WTC11 (cell line): ENCODE data around the gene NOSTRIN. TPM values are rescaled to one million over a fixed set of nuclear protein-coding genes. Genes with fewer than 3 reads are reported as not detected.

Experiments
- ATAC-seq: fragments of 200-7000 bp; cut with Tn5 transposase; 2 replicates; pipeline ENCODE4 v1.10.0; 2021; ENCODE audit warnings: mild to moderate bottlenecking, moderate library complexity
- CTCF ChIA-PET: fragments of 300-600 bp; sonication (Branson Sonifier 250); formaldehyde crosslinking; loops from one replicate; lab custom pipeline; 2021; ENCODE audit warnings: antibody characterized with exemption; lab: Charles Lee
- POLR2A ChIA-PET: fragments of 350-600 bp; sonication (Branson Sonifier 250); formaldehyde crosslinking; loops from one replicate; lab custom pipeline; 2021; ENCODE audit warnings: antibody characterized with exemption; lab: Charles Lee
- DNase-seq: peaks from one replicate; pipeline ENCODE4 v3.0.0; 2021; ENCODE audit warnings: low spot score
- H3K27ac Mint-ChIP-seq: 2 replicates; pipeline ENCODE4 v1.8.0; 2021; ENCODE audit warnings: mixed read lengths
- H3K27me3 Mint-ChIP-seq: 2 replicates; pipeline ENCODE4 v1.8.0; 2021; ENCODE audit warnings: low read depth, mild to moderate bottlenecking, moderate library complexity, mixed read lengths
- H3K36me3 Mint-ChIP-seq: 2 replicates; pipeline ENCODE4 v1.8.0; 2021; ENCODE audit warnings: mixed read lengths
- H3K4me1 Mint-ChIP-seq: 2 replicates; pipeline ENCODE4 v1.8.0; 2022; ENCODE audit warnings: mixed read lengths
- H3K4me3 Mint-ChIP-seq: 2 replicates; pipeline ENCODE4 v1.8.0; 2021; ENCODE audit warnings: mild to moderate bottlenecking, moderate library complexity, mixed read lengths
- H3K9me3 Mint-ChIP-seq: 2 replicates; pipeline ENCODE4 v1.8.0; 2021; ENCODE audit warnings: mixed read lengths
- ATF2 ChIP-seq: sonication (generic); formaldehyde crosslinking; IDR thresholded peaks from 2 replicates; pipeline ENCODE4 v1.8.1; 2022; ENCODE audit warnings: low read depth, missing genetic modification reagents, borderline replicate concordance
- CBFB ChIP-seq: sonication (generic); formaldehyde crosslinking; IDR thresholded peaks from 2 replicates; pipeline ENCODE4 v1.8.1; 2022; ENCODE audit warnings: mild to moderate bottlenecking, low read depth, missing genetic modification reagents
- CREM ChIP-seq: sonication (generic); formaldehyde crosslinking; IDR thresholded peaks from 2 replicates; pipeline ENCODE4 v1.8.1; 2022; ENCODE audit warnings: mild to moderate bottlenecking, missing genetic modification reagents, moderate library complexity
- ELF4 ChIP-seq: sonication (generic); formaldehyde crosslinking; IDR thresholded peaks from 2 replicates; pipeline ENCODE4 v1.8.1; 2022; ENCODE audit warnings: low read depth, mild to moderate bottlenecking, moderate library complexity, missing genetic modification reagents
- IRF1 ChIP-seq: sonication (generic); formaldehyde crosslinking; IDR thresholded peaks from 2 replicates; pipeline ENCODE4 v1.8.0; 2023; ENCODE audit warnings: missing genetic modification reagents
- JAZF1 ChIP-seq: fragments of 250-450 bp; sonication (Bioruptor Pico); IDR thresholded peaks from 2 replicates; pipeline ENCODE4 v1.9.0; 2021; ENCODE audit warnings: moderate library complexity, mild to moderate bottlenecking, inconsistent platforms
- MAX ChIP-seq: sonication (generic); formaldehyde crosslinking; IDR thresholded peaks from 2 replicates; pipeline ENCODE4 v1.8.0; 2022; ENCODE audit warnings: mild to moderate bottlenecking, missing genetic modification reagents
- MYBL2 ChIP-seq: sonication (generic); formaldehyde crosslinking; IDR thresholded peaks from 2 replicates; pipeline ENCODE4 v1.8.1; 2023; ENCODE audit warnings: mild to moderate bottlenecking, moderate library complexity, missing genetic modification reagents
- NFYB ChIP-seq: sonication (generic); formaldehyde crosslinking; conservative IDR thresholded peaks from 2 replicates; pipeline ENCODE4 v1.8.0; 2022; ENCODE audit warnings: low read depth, missing genetic modification reagents
- PRRX2 ChIP-seq: fragments of 250-450 bp; sonication (Bioruptor Pico); IDR thresholded peaks from 2 replicates; pipeline ENCODE4 v1.8.0; 2021; ENCODE audit warnings: mild to moderate bottlenecking
- TCF7 ChIP-seq: sonication (generic); formaldehyde crosslinking; IDR thresholded peaks from 2 replicates; pipeline ENCODE4 v1.8.0; 2022; ENCODE audit warnings: mild to moderate bottlenecking, low read depth, missing genetic modification reagents, moderate library complexity
- TEAD1 ChIP-seq: sonication (generic); formaldehyde crosslinking; IDR thresholded peaks from 2 replicates; pipeline ENCODE4 v1.8.0; 2022; ENCODE audit warnings: mild to moderate bottlenecking, missing genetic modification reagents
- TP53 ChIP-seq: sonication (generic); formaldehyde crosslinking; IDR thresholded peaks from 2 replicates; pipeline ENCODE4 v1.8.1; 2023; ENCODE audit warnings: mild to moderate bottlenecking, missing genetic modification reagents
- ZBTB21 ChIP-seq: sonication (generic); formaldehyde crosslinking; IDR thresholded peaks from 2 replicates; pipeline ENCODE4 v1.8.1; 2023; ENCODE audit warnings: mild to moderate bottlenecking, missing genetic modification reagents, borderline replicate concordance
- ZNF263 ChIP-seq: sonication (generic); formaldehyde crosslinking; IDR thresholded peaks from 2 replicates; pipeline ENCODE4 v1.8.1; 2022; ENCODE audit warnings: low read depth, mild to moderate bottlenecking, moderate library complexity, missing genetic modification reagents
- ZNF396 ChIP-seq: fragments of 250-450 bp; sonication (Bioruptor Pico); IDR thresholded peaks from 2 replicates; pipeline ENCODE4 v1.8.0; 2021; ENCODE audit warnings: mild to moderate bottlenecking, moderate library complexity, borderline replicate concordance
- total RNA-seq: library from RNA; stranded (reverse); gene quantifications from 3 replicates; pipeline ENCODE4 v1.2.3, GENCODE V29; 2021
- TF ChIP-seq, protein P1 (sequence below): sonication (generic); formaldehyde crosslinking; IDR thresholded peaks from 2 replicates; pipeline ENCODE4 v1.8.1; 2023; ENCODE audit warnings: mild to moderate bottlenecking, moderate library complexity, missing genetic modification reagents
- TF ChIP-seq, protein P2 (sequence below): sonication (generic); formaldehyde crosslinking; IDR thresholded peaks from 2 replicates; pipeline ENCODE4 v1.8.1; 2023; ENCODE audit warnings: mild to moderate bottlenecking, missing genetic modification reagents, moderate library complexity
- TF ChIP-seq, protein P3 (sequence below): fragments of 250-450 bp; sonication (Bioruptor Pico); IDR thresholded peaks from 2 replicates; pipeline ENCODE4 v1.9.0; 2021; ENCODE audit warnings: mild to moderate bottlenecking
- TF ChIP-seq, protein P4 (sequence below): fragments of 250-450 bp; sonication (Bioruptor Pico); IDR thresholded peaks from 2 replicates; pipeline ENCODE4 v1.9.0; 2021; ENCODE audit warnings: mild to moderate bottlenecking, borderline replicate concordance

Gene NOSTRIN
- total RNA-seq, 1 experiment from 2014 or later = 0.22 TPM

DNA sequence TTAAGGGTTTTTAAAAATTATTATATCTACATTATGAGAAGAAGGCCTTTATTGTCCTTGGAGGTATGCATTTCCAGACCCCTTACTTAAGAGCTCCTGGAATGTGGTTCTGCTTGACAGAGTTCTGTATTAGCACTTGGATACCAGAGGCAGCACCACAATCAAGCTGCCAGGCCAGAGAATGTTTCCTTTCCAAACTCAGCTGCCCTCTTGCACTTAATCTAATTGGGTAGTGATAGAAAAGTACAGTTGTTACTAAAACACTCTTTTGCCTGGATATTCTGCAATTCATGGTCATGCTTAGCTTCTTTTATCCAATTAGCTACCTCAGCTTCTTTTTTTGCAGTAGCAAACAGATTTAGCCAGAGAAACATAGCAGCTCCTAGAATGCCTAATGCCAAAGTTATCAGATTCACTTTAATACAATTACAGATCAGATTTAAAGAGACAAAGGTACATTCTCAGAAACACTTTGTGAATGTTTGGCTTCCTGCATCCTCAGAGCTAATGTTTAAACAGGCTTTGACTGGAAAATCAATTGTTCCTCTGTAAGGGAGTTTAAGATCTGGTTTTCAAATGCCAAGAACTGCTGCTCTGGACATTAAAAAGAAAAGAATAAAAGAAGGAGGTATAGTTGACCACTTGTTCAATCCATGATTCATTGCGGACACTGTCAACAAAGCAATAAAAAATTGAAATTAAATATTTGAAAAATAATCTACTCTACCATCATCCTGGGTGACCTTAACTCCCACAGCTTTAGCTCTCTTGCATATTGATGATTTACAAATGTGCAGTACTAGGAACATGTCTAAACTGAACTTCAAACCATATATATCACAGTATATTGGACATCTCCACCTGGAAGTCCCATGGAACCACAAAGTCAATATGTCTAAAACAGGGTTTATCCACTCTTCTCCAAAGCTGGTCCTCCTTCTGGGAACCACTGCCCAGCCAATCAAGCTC lies 12.8 kb downstream of the NOSTRIN start:
- H3K4me3 Mint-ChIP-seq = no peak overlapping the region
- H3K9me3 Mint-ChIP-seq = no peaks in the 10 kb centered on the region
- H3K4me1 Mint-ChIP-seq = peaks cover 20% of the 10 kb centered on the region
- no peak for DNase-seq
- TF ChIP-seq IRF1 (no peak), TP53 (no peak), TCF7 (no peak), NFYB (CRISPR knock-in tag) (no peak), ZNF396 (no peak), ATF2 (CRISPR knock-in tag) (no peak), JAZF1 (CRISPR knock-in tag) (no peak)
- TF ChIP-seq, protein P1, sequence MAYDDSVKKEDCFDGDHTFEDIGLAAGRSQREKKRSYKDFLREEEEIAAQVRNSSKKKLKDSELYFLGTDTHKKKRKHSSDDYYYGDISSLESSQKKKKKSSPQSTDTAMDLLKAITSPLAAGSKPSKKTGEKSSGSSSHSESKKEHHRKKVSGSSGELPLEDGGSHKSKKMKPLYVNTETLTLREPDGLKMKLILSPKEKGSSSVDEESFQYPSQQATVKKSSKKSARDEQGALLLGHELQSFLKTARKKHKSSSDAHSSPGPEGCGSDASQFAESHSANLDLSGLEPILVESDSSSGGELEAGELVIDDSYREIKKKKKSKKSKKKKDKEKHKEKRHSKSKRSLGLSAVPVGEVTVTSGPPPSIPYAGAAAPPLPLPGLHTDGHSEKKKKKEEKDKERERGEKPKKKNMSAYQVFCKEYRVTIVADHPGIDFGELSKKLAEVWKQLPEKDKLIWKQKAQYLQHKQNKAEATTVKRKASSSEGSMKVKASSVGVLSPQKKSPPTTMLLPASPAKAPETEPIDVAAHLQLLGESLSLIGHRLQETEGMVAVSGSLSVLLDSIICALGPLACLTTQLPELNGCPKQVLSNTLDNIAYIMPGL = no peak
- TF ChIP-seq, protein P2, sequence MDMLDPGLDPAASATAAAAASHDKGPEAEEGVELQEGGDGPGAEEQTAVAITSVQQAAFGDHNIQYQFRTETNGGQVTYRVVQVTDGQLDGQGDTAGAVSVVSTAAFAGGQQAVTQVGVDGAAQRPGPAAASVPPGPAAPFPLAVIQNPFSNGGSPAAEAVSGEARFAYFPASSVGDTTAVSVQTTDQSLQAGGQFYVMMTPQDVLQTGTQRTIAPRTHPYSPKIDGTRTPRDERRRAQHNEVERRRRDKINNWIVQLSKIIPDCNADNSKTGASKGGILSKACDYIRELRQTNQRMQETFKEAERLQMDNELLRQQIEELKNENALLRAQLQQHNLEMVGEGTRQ (CRISPR knock-in tag) = no peak
- no peaks in the 10 kb centered on the region for H3K36me3 Mint-ChIP-seq
- H3K27me3 Mint-ChIP-seq = no peaks in the 10 kb centered on the region
- no peak for ATAC-seq
- no peak overlapping the region for H3K27ac Mint-ChIP-seq
- CTCF ChIA-PET = interaction anchor here (0.9 kb wide), 1 partner anchor 41 kb away, joined by 3 read pairs; no protein-coding TSS in a partner anchor
- POLR2A ChIA-PET = interaction anchor here (0.5 kb wide), 1 partner anchor 229 kb away, joined by 3 read pairs; no protein-coding TSS in a partner anchor

DNA sequence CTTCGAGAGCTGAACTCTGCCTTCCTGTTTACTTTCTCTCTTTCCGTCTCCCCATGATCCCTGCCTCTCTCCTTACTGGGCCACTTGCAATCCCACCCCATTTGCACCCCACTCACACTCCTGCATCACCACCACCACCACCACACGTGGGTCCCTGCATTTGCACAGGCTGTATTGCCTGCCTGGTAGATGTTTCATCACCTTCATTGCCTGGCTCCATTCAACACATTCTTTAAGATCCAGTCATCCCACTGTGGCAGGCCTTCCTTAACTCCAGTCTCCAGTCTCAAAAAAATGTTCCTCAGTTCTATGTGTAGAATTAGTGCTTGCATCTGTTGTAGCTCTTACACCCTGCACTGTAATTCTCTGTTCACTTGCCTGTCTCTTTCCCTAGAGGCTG lies 13.9 kb downstream of the NOSTRIN start:
- TF ChIP-seq MAX (CRISPR knock-in tag) (no peak), ZBTB21 (no peak), TP53 (no peak), CBFB (no peak), MYBL2 (CRISPR knock-in tag) (no peak), CREM (CRISPR knock-in tag) (no peak), ZNF263 (CRISPR knock-in tag) (no peak)
- peaks cover 10% of the 10 kb centered on the region for H3K4me1 Mint-ChIP-seq
- no peaks in the 10 kb centered on the region for H3K36me3 Mint-ChIP-seq
- no peaks in the 10 kb centered on the region for H3K9me3 Mint-ChIP-seq
- ChIA-PET POLR2A (no interaction called here), CTCF (no interaction called here)
- DNase-seq (no peak), ATAC-seq (no peak)
- H3K27me3 Mint-ChIP-seq = no peaks in the 10 kb centered on the region
- H3K27ac Mint-ChIP-seq = no peak overlapping the region
- no peak overlapping the region for H3K4me3 Mint-ChIP-seq

DNA sequence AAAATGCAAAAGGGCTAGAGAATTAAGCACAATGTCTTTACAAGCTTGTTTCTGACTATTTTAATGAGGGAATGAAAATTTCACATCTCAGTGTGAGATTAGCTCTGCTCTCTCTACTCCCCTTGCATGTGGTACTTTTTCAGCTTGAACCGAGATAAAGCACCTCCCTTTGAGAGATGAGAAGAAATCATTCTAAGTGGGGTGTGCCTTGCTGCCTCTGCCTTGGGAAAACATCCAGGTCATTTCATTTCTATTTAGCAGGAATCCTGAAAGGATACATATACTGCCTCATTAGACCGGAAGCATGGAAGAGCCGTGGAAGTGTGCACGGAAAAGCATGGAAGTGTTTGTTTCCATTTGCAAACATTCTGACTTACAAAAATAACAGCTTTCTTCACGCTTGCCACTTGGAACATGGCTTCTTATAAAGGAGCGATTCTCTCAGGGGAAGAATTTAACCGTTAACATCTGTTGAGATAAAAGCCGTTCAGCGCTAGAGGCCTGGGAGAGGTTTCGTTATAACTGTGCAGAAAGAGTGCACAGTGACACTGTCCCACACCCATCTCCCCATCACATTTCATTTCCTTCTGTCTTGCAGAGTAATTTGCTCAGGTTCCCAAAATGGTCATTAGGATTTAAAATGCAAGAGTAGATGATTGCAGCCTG lies 16.7 kb downstream of the NOSTRIN start:
- no peaks in the 10 kb centered on the region for H3K4me1 Mint-ChIP-seq
- ChIA-PET CTCF (no interaction called here), POLR2A (no interaction called here)
- H3K27me3 Mint-ChIP-seq = no peaks in the 10 kb centered on the region
- DNase-seq (no peak), ATAC-seq (no peak)
- no peak overlapping the region for H3K4me3 Mint-ChIP-seq
- no peaks in the 10 kb centered on the region for H3K9me3 Mint-ChIP-seq
- H3K36me3 Mint-ChIP-seq = no peaks in the 10 kb centered on the region
- no peak overlapping the region for H3K27ac Mint-ChIP-seq
- TF ChIP-seq PRRX2 (CRISPR knock-in tag) (no peak), ELF4 (CRISPR knock-in tag) (no peak), IRF1 (no peak), MYBL2 (CRISPR knock-in tag) (no peak), TEAD1 (no peak)
- TF ChIP-seq, protein P3, sequence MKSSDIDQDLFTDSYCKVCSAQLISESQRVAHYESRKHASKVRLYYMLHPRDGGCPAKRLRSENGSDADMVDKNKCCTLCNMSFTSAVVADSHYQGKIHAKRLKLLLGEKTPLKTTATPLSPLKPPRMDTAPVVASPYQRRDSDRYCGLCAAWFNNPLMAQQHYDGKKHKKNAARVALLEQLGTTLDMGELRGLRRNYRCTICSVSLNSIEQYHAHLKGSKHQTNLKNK (CRISPR knock-in tag) = no peak
- TF ChIP-seq, protein P4, sequence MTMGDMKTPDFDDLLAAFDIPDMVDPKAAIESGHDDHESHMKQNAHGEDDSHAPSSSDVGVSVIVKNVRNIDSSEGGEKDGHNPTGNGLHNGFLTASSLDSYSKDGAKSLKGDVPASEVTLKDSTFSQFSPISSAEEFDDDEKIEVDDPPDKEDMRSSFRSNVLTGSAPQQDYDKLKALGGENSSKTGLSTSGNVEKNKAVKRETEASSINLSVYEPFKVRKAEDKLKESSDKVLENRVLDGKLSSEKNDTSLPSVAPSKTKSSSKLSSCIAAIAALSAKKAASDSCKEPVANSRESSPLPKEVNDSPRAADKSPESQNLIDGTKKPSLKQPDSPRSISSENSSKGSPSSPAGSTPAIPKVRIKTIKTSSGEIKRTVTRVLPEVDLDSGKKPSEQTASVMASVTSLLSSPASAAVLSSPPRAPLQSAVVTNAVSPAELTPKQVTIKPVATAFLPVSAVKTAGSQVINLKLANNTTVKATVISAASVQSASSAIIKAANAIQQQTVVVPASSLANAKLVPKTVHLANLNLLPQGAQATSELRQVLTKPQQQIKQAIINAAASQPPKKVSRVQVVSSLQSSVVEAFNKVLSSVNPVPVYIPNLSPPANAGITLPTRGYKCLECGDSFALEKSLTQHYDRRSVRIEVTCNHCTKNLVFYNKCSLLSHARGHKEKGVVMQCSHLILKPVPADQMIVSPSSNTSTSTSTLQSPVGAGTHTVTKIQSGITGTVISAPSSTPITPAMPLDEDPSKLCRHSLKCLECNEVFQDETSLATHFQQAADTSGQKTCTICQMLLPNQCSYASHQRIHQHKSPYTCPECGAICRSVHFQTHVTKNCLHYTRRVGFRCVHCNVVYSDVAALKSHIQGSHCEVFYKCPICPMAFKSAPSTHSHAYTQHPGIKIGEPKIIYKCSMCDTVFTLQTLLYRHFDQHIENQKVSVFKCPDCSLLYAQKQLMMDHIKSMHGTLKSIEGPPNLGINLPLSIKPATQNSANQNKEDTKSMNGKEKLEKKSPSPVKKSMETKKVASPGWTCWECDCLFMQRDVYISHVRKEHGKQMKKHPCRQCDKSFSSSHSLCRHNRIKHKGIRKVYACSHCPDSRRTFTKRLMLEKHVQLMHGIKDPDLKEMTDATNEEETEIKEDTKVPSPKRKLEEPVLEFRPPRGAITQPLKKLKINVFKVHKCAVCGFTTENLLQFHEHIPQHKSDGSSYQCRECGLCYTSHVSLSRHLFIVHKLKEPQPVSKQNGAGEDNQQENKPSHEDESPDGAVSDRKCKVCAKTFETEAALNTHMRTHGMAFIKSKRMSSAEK (CRISPR knock-in tag) = no peak
